SU-DHL-6 (cell line): ENCODE measurements around the gene LYPD3.

Source experiments
- CTCF ChIP-seq: fragments of 200-600 bp; sonication (generic); IDR thresholded peaks from one replicate; pipeline ENCODE4 v1.5.1; 2017; ENCODE audit warnings: antibody characterized with exemption, mild to moderate bottlenecking, low read length, moderate library complexity; ENCODE audit not compliant: insufficient read depth, poor library complexity, severe bottlenecking
- EZH2phosphoT487 ChIP-seq: fragments of 200-600 bp; sonication (generic), shearing (Covaris generic); conservative IDR thresholded peaks from 2 replicates; pipeline ENCODE4 v1.6.1; 2018; ENCODE audit warnings: mild to moderate bottlenecking, antibody characterized with exemption, low read length, moderate library complexity, mixed read lengths

- TF ChIP-seq CTCF (no peak), EZH2phosphoT487 (no peak)
These were observed 27.7 kb downstream of the LYPD3 start for GRCh38 chr19:43437712-43438111.
